HepG2 (cell line): ENCODE data around the gene PPARA. TPM values are rescaled to one million over a fixed set of nuclear protein-coding genes. Genes with fewer than 3 reads are reported as not detected.

ENCODE experiments used
- AGO2 ChIP-seq: fragments of 200-400 bp; formaldehyde crosslinking; optimal IDR thresholded peaks from 2 replicates; pipeline ENCODE3; 2017; ENCODE audit warnings: mild to moderate bottlenecking, low read depth, low read length, moderate library complexity
- ARHGAP35 ChIP-seq: sonication (generic); formaldehyde crosslinking; IDR thresholded peaks from 2 replicates; pipeline ENCODE4 v1.9.0; 2022; ENCODE audit warnings: mild to moderate bottlenecking, inconsistent platforms, moderate library complexity, missing genetic modification reagents, borderline replicate concordance
- ARNTL ChIP-seq: sonication (generic); formaldehyde crosslinking; IDR thresholded peaks from 2 replicates; pipeline ENCODE4 v1.4.0; 2020; ENCODE audit warnings: mild to moderate bottlenecking, missing genetic modification reagents
- CERS6 ChIP-seq: sonication (generic); formaldehyde crosslinking; IDR thresholded peaks from 2 replicates; pipeline ENCODE4 v1.5.0; 2020; ENCODE audit warnings: missing genetic modification reagents
- FOXC1 ChIP-seq: sonication (generic); formaldehyde crosslinking; IDR thresholded peaks from 2 replicates; pipeline ENCODE4 v1.8.0; 2022; ENCODE audit warnings: mild to moderate bottlenecking, missing genetic modification reagents, borderline replicate concordance
- GABPB1 ChIP-seq: IDR thresholded peaks from 2 replicates; pipeline ENCODE4 v1.6.1; 2016; ENCODE audit warnings: mild to moderate bottlenecking, missing genetic modification reagents, moderate library complexity, missing compliant biosample characterization
- KMT2B ChIP-seq: IDR thresholded peaks from 2 replicates; pipeline ENCODE4 v1.6.1; 2016; ENCODE audit warnings: missing genetic modification reagents, missing compliant biosample characterization
- LCORL ChIP-seq, 2 experiments: fragments of 450-650 bp in 1 of 2; sonication (generic) in 1 of 2; formaldehyde crosslinking in 1 of 2; IDR thresholded peaks; 2 replicates each; pipeline versions ENCODE4 v1.5.0 to v1.6.1; 2017 to 2020; ENCODE audit warnings: antibody characterized with exemption in 1 of 2, missing genetic modification reagents in 1 of 2
- MAX ChIP-seq: IDR thresholded peaks from 2 replicates; pipeline ENCODE4 v1.6.1; 2012; ENCODE audit warnings: inconsistent platforms
- MZF1 ChIP-seq: sonication (generic); formaldehyde crosslinking; IDR thresholded peaks from 2 replicates; pipeline ENCODE4 v1.8.1; 2023; ENCODE audit warnings: mild to moderate bottlenecking, missing genetic modification reagents, borderline replicate concordance
- NFYB ChIP-seq: sonication (generic); formaldehyde crosslinking; IDR thresholded peaks from 2 replicates; pipeline ENCODE4 v1.4.0; 2020; ENCODE audit warnings: missing genetic modification reagents
- POLR2G ChIP-seq: fragments of 200-400 bp; formaldehyde crosslinking; IDR thresholded peaks from 2 replicates; pipeline ENCODE4 v1.6.1; 2018; ENCODE audit warnings: mild to moderate bottlenecking, low read depth, low read length, moderate library complexity
- SMYD3 ChIP-seq: sonication (generic); formaldehyde crosslinking; IDR thresholded peaks from 2 replicates; pipeline ENCODE4 v1.8.1; 2023; ENCODE audit warnings: mild to moderate bottlenecking, missing genetic modification reagents
- UBTF ChIP-seq: sonication (generic); formaldehyde crosslinking; IDR thresholded peaks from 2 replicates; pipeline ENCODE4 v1.4.0; 2020; ENCODE audit warnings: mild to moderate bottlenecking, missing genetic modification reagents
- ZFX ChIP-seq: sonication (generic); formaldehyde crosslinking; IDR thresholded peaks from 2 replicates; pipeline ENCODE4 v1.4.0; 2020; ENCODE audit warnings: mild to moderate bottlenecking, low read depth, missing genetic modification reagents, moderate library complexity
- ZMAT3 ChIP-seq: sonication (generic); formaldehyde crosslinking; conservative IDR thresholded peaks from 2 replicates; pipeline ENCODE4 v1.7.0; 2021; ENCODE audit warnings: missing genetic modification reagents
- ZNF33A ChIP-seq: sonication (generic); formaldehyde crosslinking; IDR thresholded peaks from 2 replicates; pipeline ENCODE4 v1.5.1; 2020; ENCODE audit warnings: missing genetic modification reagents, mild to moderate bottlenecking, moderate library complexity, borderline replicate concordance
- ZNF383 ChIP-seq: sonication (generic); formaldehyde crosslinking; IDR thresholded peaks from 2 replicates; pipeline ENCODE4 v1.4.0; 2020; ENCODE audit warnings: missing genetic modification reagents, mild to moderate bottlenecking, borderline replicate concordance
- ZNF431 ChIP-seq: sonication (generic); formaldehyde crosslinking; IDR thresholded peaks from 2 replicates; pipeline ENCODE4 v1.9.0; 2022; ENCODE audit warnings: missing genetic modification reagents, low read depth, mild to moderate bottlenecking, borderline replicate concordance
- ZNF468 ChIP-seq: sonication (generic); formaldehyde crosslinking; IDR thresholded peaks from 2 replicates; pipeline ENCODE4 v1.8.0; 2022; ENCODE audit warnings: mild to moderate bottlenecking, moderate library complexity, missing genetic modification reagents
- ZNF605 ChIP-seq: sonication (generic); formaldehyde crosslinking; IDR thresholded peaks from 2 replicates; pipeline ENCODE4 v1.8.0; 2022; ENCODE audit warnings: mild to moderate bottlenecking, missing genetic modification reagents
- ZNF687 ChIP-seq: sonication (generic); formaldehyde crosslinking; IDR thresholded peaks from 2 replicates; pipeline ENCODE4 v1.5.1; 2020; ENCODE audit warnings: mild to moderate bottlenecking, missing genetic modification reagents, moderate library complexity
- ZNF775 ChIP-seq: sonication (generic); formaldehyde crosslinking; IDR thresholded peaks from 2 replicates; pipeline ENCODE4 v1.4.0; 2020; ENCODE audit warnings: missing genetic modification reagents, mild to moderate bottlenecking, moderate library complexity, borderline replicate concordance
- polyA plus RNA-seq, 8 experiments: library from polyadenylated mRNA; depleted of rRNA in 3 of 8; stranded (reverse) in 7 of 8; unstranded in 1 of 8; fragments of >200 nt; fragmentation: Illumina TruSeq in 4 of 8; extraction: Trizol in 4 of 8; gene quantifications; 2 replicates each; pipeline versions ENCODE4 v1.2.1 to v1.2.3, GENCODE V29; 2011 to 2016; ENCODE audit warnings: low read depth in 4 of 8, missing spikeins in 1 of 8, mixed read lengths in 1 of 8; ENCODE audit not compliant: insufficient read depth in 1 of 8
- total RNA-seq, 5 experiments: library from RNA; depleted of rRNA; stranded (reverse); fragments of >200 nt; fragmentation: Illumina TruSeq; extraction: Trizol; gene quantifications; 2 replicates each; pipeline ENCODE4 v1.2.3, GENCODE V29; 2016; ENCODE audit warnings: low read depth in 1 of 5

PPARA gene
- total and polyA plus RNA-seq, 2 of the 13 experiments (the other 11 are each of a cell fraction or from before 2014, with no cell fraction given): 18.2 to 24.7 TPM

- no peak for TF ChIP-seq LCORL (IDR thresholded peaks at IDR 0.05)
- peak; percentile 48; the same call in 1 of the 2 replicates for TF ChIP-seq LCORL (CRISPR knock-in tag; IDR thresholded peaks at IDR 0.05)
- peak; percentile 63 for TF ChIP-seq UBTF
- no peak for TF ChIP-seq FOXC1 (CRISPR knock-in tag)
- TF ChIP-seq ZFX (CRISPR knock-in tag): peak; percentile 11; the same call in 1 of the 2 replicates
- no peak for TF ChIP-seq ZNF431 (CRISPR knock-in tag)
- no peak for TF ChIP-seq ARNTL
- 0 out of 2 replicates have a peak, but pooled peaks have one; percentile 49 for TF ChIP-seq POLR2G
- no peak for TF ChIP-seq ZNF33A (CRISPR knock-in tag)
- TF ChIP-seq ARHGAP35 (CRISPR knock-in tag): no peak
- 0 out of 2 replicates have a peak, but pooled peaks have one; percentile 19 for TF ChIP-seq ZNF383 (CRISPR knock-in tag)
- peak; percentile 60 for TF ChIP-seq AGO2
- TF ChIP-seq ZNF687 (CRISPR knock-in tag): peak; percentile 52
- 0 out of 2 replicates have a peak, but pooled peaks have one; percentile 38 for TF ChIP-seq KMT2B (CRISPR knock-in tag)
- TF ChIP-seq CERS6 (CRISPR knock-in tag): no peak
- 0 out of 2 replicates have a peak, but pooled peaks have one; percentile 7 for TF ChIP-seq MAX
- no peak for TF ChIP-seq SMYD3
- no peak for TF ChIP-seq ZNF605 (CRISPR knock-in tag)
- 0 out of 2 replicates have a peak, but pooled peaks have one; percentile 1 for TF ChIP-seq NFYB (CRISPR knock-in tag)
- TF ChIP-seq ZNF468 (CRISPR knock-in tag): no peak
- no peak for TF ChIP-seq ZMAT3
- TF ChIP-seq GABPB1: 0 out of 2 replicates have a peak, but pooled peaks have one; percentile 16
- no peak for TF ChIP-seq MZF1 (CRISPR knock-in tag)
- TF ChIP-seq ZNF775: no peak
Measured at GRCh38 chr22:46149512-46150033, 753 bp upstream of the PPARA start (continued).
